LNCaP clone FGC (cell line): ENCODE results near the gene ZNF746.

Source experiments
- DNase-seq: peaks from one replicate; pipeline ENCODE4 v3.0.0-alpha.2; 2011; ENCODE audit warnings: low read depth
- H3K4me3 ChIP-seq: 2 replicates; pipeline ENCODE4 v1.5.1; 2011; ENCODE audit warnings: mild to moderate bottlenecking, low read depth, low read length, control low read depth
- CTCF ChIP-seq: IDR thresholded peaks from 2 replicates; pipeline ENCODE4 v1.5.1; 2012; ENCODE audit warnings: mild to moderate bottlenecking; ENCODE audit not compliant: control insufficient read depth, insufficient read depth; ENCODE audit errors: extremely low read depth

ZNF746 gene

DNA sequence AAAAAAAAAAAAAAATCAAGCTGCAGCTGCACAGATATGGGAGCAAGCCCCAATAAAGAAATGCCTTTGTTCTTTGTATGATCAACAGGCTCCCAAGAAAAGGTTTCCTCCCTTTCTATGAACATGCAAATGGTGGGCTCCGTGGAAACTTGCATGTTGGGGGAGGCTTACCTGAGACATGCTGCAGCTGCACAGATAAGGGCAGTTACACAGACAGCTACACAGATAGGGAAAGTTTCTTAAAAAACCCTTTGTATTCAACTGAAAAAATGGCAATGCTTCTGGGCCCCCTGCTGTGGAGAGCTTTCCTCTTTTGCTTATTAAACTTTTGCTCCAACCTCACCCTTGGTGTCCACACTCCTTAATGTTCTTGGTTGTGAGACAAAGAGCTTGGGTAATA is 29.8 kb upstream of the ZNF746 start:
- TF ChIP-seq CTCF, result no peak
- H3K4me3 ChIP-seq, result no peak overlapping the region
- no peak for DNase-seq

DNA sequence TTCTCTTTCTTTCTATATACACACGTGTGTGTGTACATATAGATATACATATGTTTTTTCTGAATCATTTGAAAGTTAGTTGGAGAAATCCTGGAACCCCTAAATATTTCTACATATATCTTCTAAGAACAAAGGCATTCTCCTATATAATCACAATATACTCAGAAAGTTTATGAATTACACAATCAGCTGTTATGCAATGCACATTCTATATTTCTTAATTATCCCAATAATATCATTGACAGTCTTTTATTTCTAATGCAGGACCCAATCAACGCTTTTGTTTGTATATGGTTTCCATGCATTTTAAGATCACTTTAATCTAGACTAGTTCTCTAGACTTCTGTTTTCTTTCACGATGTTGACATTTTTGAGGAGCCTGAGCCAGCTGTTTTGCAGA is 27.7 kb upstream of the ZNF746 start:
- no peak for DNase-seq
- no peak overlapping the region for H3K4me3 ChIP-seq
- TF ChIP-seq CTCF, result no peak

DNA sequence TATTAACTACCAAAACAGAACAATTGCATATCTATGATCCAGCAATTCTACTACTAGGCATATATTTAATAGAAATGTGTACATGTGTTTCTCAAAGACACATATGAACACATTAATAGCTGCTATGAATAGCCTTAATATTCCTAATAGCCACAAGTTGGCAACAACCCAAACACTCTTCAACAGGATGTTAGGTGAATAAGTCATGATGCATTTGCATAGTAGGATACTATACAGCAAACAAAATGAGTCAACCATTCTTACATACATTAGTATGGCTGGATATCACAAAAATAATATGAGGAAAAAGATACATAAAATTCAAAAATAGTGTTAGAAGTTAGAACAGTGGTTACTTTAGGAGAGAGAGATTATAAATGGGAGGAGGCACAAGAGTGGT is 26.8 kb upstream of the ZNF746 start:
- TF ChIP-seq CTCF, result no peak

DNA sequence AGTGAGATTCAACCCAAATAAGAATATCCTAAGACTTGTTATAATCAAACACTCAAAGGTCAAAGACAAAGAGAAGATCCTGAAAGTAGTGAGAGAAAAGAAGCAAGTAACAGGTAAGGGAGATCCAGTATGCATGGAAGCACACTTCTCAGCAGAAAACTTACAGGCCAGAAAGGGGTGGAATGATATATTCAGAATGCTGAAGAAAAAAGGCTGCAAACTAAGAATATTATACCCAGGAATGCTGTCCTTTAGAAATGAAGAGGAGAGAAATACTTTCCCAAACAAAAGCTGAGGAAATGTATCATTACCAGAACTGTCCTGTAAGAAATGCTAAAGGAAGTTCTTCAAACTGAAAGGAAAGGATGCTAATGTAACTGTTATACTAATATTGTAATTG is 12.6 kb upstream of the ZNF746 start:
- DNase-seq, result no peak
- TF ChIP-seq CTCF, result no peak
- H3K4me3 ChIP-seq, result no peak overlapping the region

More for the DNA sequence above, 26.8 kb upstream of the ZNF746 start:
- no peak for DNase-seq
- no peak overlapping the region for H3K4me3 ChIP-seq

- DNase-seq, result no peak
- H3K4me3 ChIP-seq, result no peak overlapping the region
- no peak for TF ChIP-seq CTCF
These were observed 12.2 kb upstream of the ZNF746 start for GRCh38 chr7:149509774-149510173.

DNA sequence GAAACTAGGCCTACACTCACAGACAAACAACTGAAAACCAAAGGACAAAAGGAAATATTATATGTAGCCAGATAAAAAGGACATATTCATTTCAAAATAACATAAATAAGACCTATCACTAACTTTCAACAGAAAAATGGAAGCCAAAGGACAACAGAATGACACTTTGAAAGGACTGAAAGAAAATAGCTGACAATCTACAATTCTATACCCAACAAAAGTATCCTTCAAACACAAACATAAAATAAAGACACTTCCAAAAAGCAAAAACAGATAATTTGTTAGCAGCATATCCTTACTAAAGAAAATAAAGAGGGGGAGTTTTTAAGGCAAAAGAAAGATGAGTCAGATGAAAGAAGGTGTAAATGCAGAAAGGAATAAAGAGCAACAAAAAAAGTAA is 7.9 kb upstream of the ZNF746 start:
- H3K4me3 ChIP-seq, result no peak overlapping the region
- DNase-seq, result no peak
- TF ChIP-seq CTCF, result no peak

GRCh38 chr7:149501651-149502050 is 4.0 kb upstream of the ZNF746 start:
- no peak for TF ChIP-seq CTCF
- DNase-seq, result no peak
- no peak overlapping the region for H3K4me3 ChIP-seq
